Stimulated activated CD4-positive, alpha-beta T cell treated with anti-CD3 and anti-CD28 coated beads, TNF-alpha, amount 100 ng/mL, for 1 hour (primary cell): ENCODE results near the gene SYTL1.

Source experiments
- DNase-seq, 3 donors: peaks; one replicate each; pipeline ENCODE4 v3.0.0-alpha.2; 2020; ENCODE audit warnings: low read depth in 3 of 3, low spot score in 1 of 3

SYTL1 gene

DNA sequence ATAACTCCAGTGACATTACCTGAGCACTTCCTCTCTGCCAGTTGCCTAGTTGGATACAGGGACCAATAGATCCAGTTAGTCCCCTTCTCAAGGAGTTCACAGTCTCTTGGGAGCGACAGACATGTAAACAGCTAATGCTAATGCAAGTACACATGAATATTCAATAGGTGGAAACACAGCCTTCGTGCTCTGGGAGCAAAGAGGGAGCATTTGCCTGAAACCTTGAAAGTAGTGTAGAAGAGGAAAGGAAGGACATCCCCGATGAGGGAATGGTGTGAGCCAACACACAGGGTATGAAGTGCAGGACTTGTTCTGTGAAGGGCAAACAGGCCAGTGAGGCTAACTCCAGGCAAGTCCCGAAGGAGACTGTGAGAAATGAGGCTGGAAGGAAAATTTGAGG, 23.7 kb upstream of the SYTL1 start:
- DNase-seq = no peak

DNA sequence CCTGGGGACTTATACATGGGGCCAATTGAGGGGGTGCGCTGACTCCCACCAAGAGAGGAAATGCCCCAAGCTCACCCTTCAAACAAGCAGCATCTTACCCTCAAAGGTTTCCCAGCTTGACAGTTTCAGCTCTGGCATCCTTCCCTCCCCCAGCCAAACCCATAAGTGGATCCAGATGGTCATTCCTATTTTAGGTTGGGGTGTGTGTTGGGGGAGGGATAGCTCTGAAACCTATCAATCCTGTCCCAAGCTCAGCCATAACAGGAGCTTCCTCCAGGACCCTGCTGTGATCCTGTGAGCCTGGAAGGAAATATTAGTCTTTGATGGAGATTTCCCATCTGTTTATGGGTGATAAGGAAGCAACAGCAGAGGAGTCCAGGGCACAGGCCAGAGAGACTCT, 23.2 kb upstream of the SYTL1 start:
- no peak for DNase-seq

DNA sequence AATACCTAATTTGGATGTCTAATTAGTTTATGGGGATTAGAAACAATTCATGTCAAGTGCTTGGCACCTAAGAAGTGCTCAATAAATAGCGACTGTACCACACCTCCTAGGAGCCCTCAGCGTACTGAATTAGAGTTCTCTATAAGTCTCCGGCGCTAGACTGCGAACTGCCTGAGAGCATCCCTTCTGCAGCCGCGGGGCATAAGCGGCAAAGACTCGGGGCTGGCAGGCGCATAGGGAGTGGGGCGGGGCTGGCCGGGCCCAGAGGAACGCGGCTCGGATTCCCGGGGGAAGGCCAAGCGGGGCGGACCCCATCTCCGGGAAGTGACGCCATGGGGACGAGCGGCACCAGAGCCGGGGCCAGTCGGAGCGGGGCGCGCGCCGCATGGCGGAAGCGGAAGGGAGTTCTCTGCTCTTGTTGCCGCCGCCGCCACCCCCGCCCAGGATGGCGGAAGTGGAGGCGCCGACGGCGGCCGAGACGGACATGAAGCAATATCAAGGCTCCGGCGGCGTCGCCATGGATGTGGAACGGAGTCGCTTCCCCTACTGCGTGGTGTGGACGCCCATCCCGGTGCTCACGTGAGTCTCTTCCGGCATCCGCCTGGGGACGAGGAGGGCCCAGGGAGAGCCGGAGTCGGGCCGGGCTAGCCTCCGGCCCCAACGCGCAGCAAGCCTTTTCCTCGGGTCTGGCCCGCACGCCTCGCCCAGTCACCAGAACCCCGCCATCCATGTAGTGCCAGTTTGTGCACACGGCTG, 19.8 kb upstream of the SYTL1 start, which contains the start of gene TMEM222:
TMEM222 (plus strand) TSS at position 351 of the 756 bp plus-strand sequence; CDS start at position 386, 35 bp downstream.
- peak; percentile 91 to 96 (median 95) for DNase-seq

- DNase-seq = no peak
These were observed 19.1 kb upstream of the SYTL1 start for GRCh38 chr1:27322569-27323240.

DNA sequence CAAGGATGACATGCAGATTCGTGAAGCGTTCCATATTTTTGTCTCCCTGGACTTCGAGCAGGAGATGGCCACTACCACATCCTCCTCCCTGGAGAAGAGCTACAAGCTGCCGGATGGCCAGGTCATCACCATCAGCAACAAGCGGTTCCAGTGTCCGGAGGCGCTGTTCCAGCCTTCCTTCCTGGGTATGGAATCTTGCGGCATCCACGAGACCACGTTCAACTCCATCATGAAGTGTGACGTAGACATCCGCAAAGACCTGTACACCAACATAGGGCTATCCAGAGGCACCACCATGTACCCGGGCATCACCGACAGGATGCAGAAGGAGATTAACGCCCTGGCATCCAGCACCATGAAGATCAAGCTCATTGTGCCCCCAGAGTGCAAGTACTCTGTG, 16.5 kb upstream of the SYTL1 start:
- DNase-seq = no peak

- DNase-seq = no peak
These were observed 13.9 kb upstream of the SYTL1 start for GRCh38 chr1:27327964-27328363.

GRCh38 chr1:27330786-27331185, 11.0 kb upstream of the SYTL1 start:
- no peak for DNase-seq

DNA sequence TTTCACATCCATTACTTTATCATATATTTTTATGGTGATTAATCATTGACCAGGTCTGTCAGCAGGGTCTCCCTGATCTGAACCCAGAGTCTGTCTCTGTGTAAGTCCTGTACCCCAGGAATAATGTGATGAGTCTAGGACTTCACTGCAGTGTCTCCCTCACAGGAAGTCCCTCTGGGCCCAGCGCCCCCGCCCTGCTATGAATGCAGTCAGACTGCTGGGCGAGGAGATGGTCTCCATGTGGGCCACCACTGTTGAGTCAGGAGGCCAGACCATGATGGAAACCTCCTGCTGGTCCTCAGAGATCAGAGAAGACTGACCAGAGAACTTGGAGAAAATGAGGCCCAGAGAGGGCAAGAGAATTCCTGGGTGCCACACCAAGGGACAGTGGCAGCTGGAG, 10.4 kb upstream of the SYTL1 start:
- no peak for DNase-seq

GRCh38 chr1:27331922-27332321, 9.9 kb upstream of the SYTL1 start:
- no peak for DNase-seq

GRCh38 chr1:27332536-27333281, 9.1 kb upstream of the SYTL1 start:
- peak in 1 of 3 donors; percentile 36 for DNase-seq

- DNase-seq = no peak
These were observed 8.0 kb upstream of the SYTL1 start for GRCh38 chr1:27333717-27334279.

- DNase-seq = no peak
These were observed 6.1 kb upstream of the SYTL1 start for GRCh38 chr1:27335506-27336422.

- DNase-seq = no peak
These were observed 5.1 kb upstream of the SYTL1 start for GRCh38 chr1:27336756-27337155.

DNA sequence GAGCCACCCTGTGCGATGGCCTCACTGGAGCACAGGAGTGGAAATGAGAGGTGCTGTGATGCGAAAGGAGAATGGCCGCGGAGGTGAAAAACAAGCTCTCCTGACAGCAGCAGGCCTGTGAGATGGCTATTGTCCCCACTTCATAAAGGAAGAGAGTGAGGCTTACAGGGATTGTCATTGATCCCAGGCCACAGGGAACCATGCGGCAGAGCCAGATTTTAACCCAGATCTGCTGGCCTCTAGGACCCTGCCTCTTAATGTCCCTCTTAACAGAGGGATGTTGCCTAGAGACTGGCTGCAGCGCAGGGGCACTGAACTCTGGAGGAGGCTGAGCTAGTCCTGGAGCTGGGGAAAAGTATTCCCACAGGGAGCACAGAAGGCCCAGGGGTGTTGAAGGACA, 3.1 kb upstream of the SYTL1 start:
- DNase-seq = no peak

DNA sequence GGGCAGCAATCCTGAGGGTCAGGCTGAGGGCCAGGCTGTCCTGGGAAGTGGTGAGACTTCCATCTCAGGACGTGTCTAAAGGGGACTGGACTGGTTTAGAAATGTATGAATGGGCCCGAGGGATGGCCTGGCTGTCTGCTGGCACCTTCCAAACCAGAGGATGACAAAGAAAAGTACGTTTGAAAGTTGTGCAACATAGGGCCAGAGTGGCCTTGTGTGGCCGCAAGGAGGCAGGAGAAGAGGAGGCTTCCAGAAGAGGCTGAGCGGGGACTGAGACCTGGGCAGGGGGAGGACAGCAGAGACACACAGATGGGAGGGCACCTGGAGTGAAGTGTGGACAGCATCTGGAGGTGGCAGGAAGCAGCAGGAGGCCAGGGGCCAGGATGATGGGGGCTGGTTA, 2.6 kb upstream of the SYTL1 start:
- DNase-seq = no peak

DNA sequence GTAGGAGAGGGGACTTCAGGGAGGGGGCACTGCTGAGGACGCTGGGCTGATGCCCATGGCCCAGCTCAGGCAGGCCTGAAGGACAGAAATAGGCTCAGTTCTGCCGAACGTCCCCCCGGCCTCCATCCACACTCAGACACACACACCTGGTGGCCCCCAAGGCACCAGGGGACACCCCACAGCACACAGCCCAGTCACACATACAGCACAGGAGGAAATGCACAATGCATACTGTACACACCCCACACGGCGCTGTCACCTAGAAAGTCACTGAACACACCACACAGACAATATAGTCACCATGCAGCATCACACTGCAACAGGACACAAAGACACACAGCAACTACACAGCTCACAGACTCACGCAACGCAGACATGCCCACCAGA, 562 bp downstream of the SYTL1 start:
- no peak for DNase-seq

- DNase-seq = peak; percentile 45 to 58 (median 52)
These were observed 1.2 kb downstream of the SYTL1 start for GRCh38 chr1:27342778-27343638.

DNA sequence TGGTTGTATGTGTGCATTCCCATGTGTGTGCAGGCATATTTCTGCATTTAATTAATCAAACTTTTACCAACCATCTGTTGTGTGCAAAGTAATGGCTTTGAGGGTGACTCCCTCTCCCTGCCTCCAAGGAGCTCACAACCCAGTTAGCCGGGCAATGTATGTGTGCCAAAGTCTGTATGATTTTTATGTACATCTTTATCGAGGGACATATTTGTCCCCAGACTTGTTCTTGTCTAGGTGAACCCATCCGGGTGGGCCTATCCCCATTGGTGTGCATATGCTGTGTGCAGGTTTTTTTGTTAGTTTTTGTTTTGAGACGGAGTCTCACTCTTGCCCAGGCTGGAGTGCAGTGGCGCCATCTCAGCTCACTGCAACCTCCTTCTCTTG, 1.8 kb downstream of the SYTL1 start:
- no peak for DNase-seq

DNA sequence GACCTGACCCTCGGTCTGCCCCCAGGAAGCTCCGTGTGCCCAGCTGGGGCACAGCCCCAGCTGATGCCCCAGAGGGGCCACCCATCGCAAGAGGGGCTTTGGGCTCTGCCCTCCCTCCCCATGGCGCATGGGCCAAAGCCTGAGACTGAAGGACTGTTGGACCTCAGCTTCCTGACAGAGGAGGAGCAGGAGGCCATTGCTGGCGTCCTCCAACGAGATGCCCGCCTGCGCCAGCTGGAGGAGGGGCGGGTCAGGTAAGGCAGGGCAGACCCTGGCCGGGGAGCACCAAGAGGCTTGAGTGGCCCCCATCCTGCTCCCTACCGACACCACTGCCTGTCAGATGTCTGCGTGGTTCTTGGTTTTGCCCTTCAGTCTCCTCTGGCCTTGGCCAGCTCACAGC, 3.5 kb downstream of the SYTL1 start:
- DNase-seq = no peak

DNA sequence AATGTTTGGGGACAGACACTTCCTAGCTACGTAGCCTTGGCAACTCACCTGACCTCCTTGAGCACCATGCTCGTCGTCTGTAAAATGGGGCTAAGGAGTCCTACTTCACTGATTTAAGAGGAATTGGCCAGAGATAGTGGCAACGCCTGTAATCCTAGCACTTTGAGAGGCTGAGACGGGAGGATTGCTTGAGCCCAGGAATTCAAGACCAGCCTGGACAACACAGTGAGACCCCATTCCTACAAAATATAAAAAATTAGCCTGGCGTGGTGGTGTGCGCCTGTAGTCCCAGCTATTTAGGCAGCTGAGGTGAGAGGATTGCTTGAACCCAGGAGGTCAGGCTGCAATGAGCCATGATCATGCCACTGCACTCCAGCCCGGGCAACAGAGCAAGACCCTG, 4.5 kb downstream of the SYTL1 start:
- no peak for DNase-seq
